HCEC 1CT (cell line): ENCODE measurements around the gene UNC13D.
"Not testable (repeated sequence)": the region's sequence is repeated elsewhere in the genome, so short reads cannot be mapped to it uniquely, and the experiment has no call there.

ENCODE experiments used
- DNase-seq: peaks from one replicate; pipeline ENCODE4 v3.0.0-alpha.2; 2017

The UNC13D gene

GRCh38 chr17:75874323-75875181 lies 30.3 kb upstream of the UNC13D start:
- DNase-seq: no peak

- no peak for DNase-seq
Observed at GRCh38 chr17:75873587-75874322, 29.6 kb upstream of the UNC13D start.

- DNase-seq: peak; percentile 57
Observed at GRCh38 chr17:75872434-75873351, 28.5 kb upstream of the UNC13D start.

- DNase-seq: not testable (repeated sequence)
Observed at GRCh38 chr17:75870228-75870627, 26.0 kb upstream of the UNC13D start.

- DNase-seq: peak; percentile 26
Observed at GRCh38 chr17:75869282-75870141, 25.3 kb upstream of the UNC13D start.

- DNase-seq: not testable (repeated sequence)
Observed at GRCh38 chr17:75868730-75869281, 24.6 kb upstream of the UNC13D start.

- DNase-seq: not testable (repeated sequence)
Observed at GRCh38 chr17:75865404-75866188, 21.4 kb upstream of the UNC13D start.

- not testable (repeated sequence) for DNase-seq
Observed at GRCh38 chr17:75864887-75865286, 20.7 kb upstream of the UNC13D start.

GRCh38 chr17:75864448-75864871 lies 20.3 kb upstream of the UNC13D start:
- peak; percentile 70 for DNase-seq

- no peak for DNase-seq
Observed at GRCh38 chr17:75861927-75862317, 17.7 kb upstream of the UNC13D start.

GRCh38 chr17:75859358-75859757 lies 15.2 kb upstream of the UNC13D start:
- DNase-seq: not testable (repeated sequence)

- DNase-seq: no peak
Observed at GRCh38 chr17:75856062-75856756, 12.0 kb upstream of the UNC13D start.

GRCh38 chr17:75855310-75856061 lies 11.3 kb upstream of the UNC13D start, which contains the start of gene WBP2:
Gene WBP2 (minus strand): TSS chr17:75855335. CDS start chr17:75855297, 38 bp downstream.
- peak; percentile 100 for DNase-seq

GRCh38 chr17:75854881-75855309 lies 10.7 kb upstream of the UNC13D start:
- DNase-seq: no peak

- DNase-seq: peak; percentile 68
Observed at GRCh38 chr17:75854101-75854748, 10.0 kb upstream of the UNC13D start.

- peak; percentile 14 for DNase-seq
Observed at GRCh38 chr17:75853433-75853832, 9.2 kb upstream of the UNC13D start.

- not testable (repeated sequence) for DNase-seq
Observed at GRCh38 chr17:75851693-75851991, 7.4 kb upstream of the UNC13D start.

GRCh38 chr17:75850928-75851692 lies 6.9 kb upstream of the UNC13D start:
- DNase-seq: no peak
